ENCODE results near the gene PLEKHD1.

PLEKHD1 gene

GRCh38 chr14:69518289-69519101 lies 34.0 kb downstream of the PLEKHD1 start:
- no peak for DNase-seq (ENCODE audit: low read depth in 2 of 2)

GRCh38 chr14:69519204-69520100 lies 34.9 kb downstream of the PLEKHD1 start:
- no peak for DNase-seq (ENCODE audit: low read depth in 2 of 2)

- DNase-seq (ENCODE audit: low read depth in 2 of 2): no peak
These were observed 37.5 kb downstream of the PLEKHD1 start for GRCh38 chr14:69522026-69522425.

- no peak for DNase-seq (ENCODE audit: low read depth in 2 of 2)
These were observed 41.4 kb downstream of the PLEKHD1 start for GRCh38 chr14:69525896-69526295.

- no peak for DNase-seq (ENCODE audit: low read depth in 2 of 2)
These were observed 43.1 kb downstream of the PLEKHD1 start for GRCh38 chr14:69527635-69528034.

GRCh38 chr14:69528143-69528542 lies 43.6 kb downstream of the PLEKHD1 start:
- no peak for DNase-seq (ENCODE audit: low read depth in 2 of 2)

- DNase-seq (ENCODE audit: low read depth in 2 of 2): no peak
These were observed 44.4 kb downstream of the PLEKHD1 start for GRCh38 chr14:69528930-69529329.

- no peak for DNase-seq (ENCODE audit: low read depth in 2 of 2)
These were observed 45.0 kb downstream of the PLEKHD1 start for GRCh38 chr14:69529563-69529962.

GRCh38 chr14:69530095-69530494 lies 45.6 kb downstream of the PLEKHD1 start:
- DNase-seq (ENCODE audit: low read depth in 2 of 2): no peak

- no peak for DNase-seq (ENCODE audit: low read depth in 2 of 2)
These were observed 46.6 kb downstream of the PLEKHD1 start for GRCh38 chr14:69531135-69531534.

- no peak for DNase-seq (ENCODE audit: low read depth in 2 of 2)
These were observed 48.2 kb downstream of the PLEKHD1 start for GRCh38 chr14:69532561-69533340.

GRCh38 chr14:69535230-69535848 lies 50.8 kb downstream of the PLEKHD1 start:
- DNase-seq (ENCODE audit: low read depth in 2 of 2): no peak

GRCh38 chr14:69536971-69537370 lies 52.4 kb downstream of the PLEKHD1 start:
- DNase-seq (ENCODE audit: low read depth in 2 of 2): no peak

- DNase-seq (ENCODE audit: low read depth in 2 of 2): no peak
These were observed 53.4 kb downstream of the PLEKHD1 start for GRCh38 chr14:69537900-69538299.

- no peak for DNase-seq (ENCODE audit: low read depth in 2 of 2)
These were observed 54.2 kb downstream of the PLEKHD1 start for GRCh38 chr14:69538766-69539165.

- DNase-seq (ENCODE audit: low read depth in 2 of 2): no peak
These were observed 55.3 kb downstream of the PLEKHD1 start for GRCh38 chr14:69539631-69540410.

GRCh38 chr14:69540654-69541335 lies 56.3 kb downstream of the PLEKHD1 start:
- no peak for DNase-seq (ENCODE audit: low read depth in 2 of 2)

- no peak for DNase-seq (ENCODE audit: low read depth in 2 of 2)
These were observed 57.8 kb downstream of the PLEKHD1 start for GRCh38 chr14:69542311-69542710.

GRCh38 chr14:69543341-69544115 lies 59.0 kb downstream of the PLEKHD1 start:
- DNase-seq (ENCODE audit: low read depth in 2 of 2): peak in 1 of 2 donors; percentile 20

All from stimulated activated CD4-positive, alpha-beta T cell treated with anti-CD3 and anti-CD28 coated beads, Interleukin-15, amount 100 ng/mL, for 48 hours (primary cell).